Hepatocyte (in vitro differentiated cells): ENCODE measurements around the gene IKBKG. TPM values are rescaled to one million over a fixed set of nuclear protein-coding genes. Genes with fewer than 3 reads are reported as not detected.

Source experiments
- DNase-seq: peaks from one replicate; pipeline ENCODE4 v3.0.0-alpha.2; 2016; ENCODE audit warnings: low spot score
- H2AFZ ChIP-seq: fragments of 200-600 bp; sonication (generic); 2 replicates; pipeline ENCODE4 v1.6.0; 2016; ENCODE audit warnings: antibody characterized with exemption, mild to moderate bottlenecking
- H3K27ac ChIP-seq: fragments of 200-600 bp; sonication (generic); 2 replicates; pipeline ENCODE4 v1.5.1; 2016; ENCODE audit warnings: mild to moderate bottlenecking
- H3K27me3 ChIP-seq: fragments of 200-600 bp; sonication (generic); 2 replicates; pipeline ENCODE4 v1.6.1; 2016
- H3K36me3 ChIP-seq: fragments of 200-600 bp; sonication (generic); replicated peaks from 2 replicates; pipeline ENCODE4 v1.5.1; 2016; ENCODE audit warnings: low read depth; ENCODE audit not compliant: insufficient read depth
- H3K4me1 ChIP-seq: fragments of 200-600 bp; sonication (generic); 2 replicates; pipeline ENCODE4 v1.5.1; 2016; ENCODE audit warnings: mild to moderate bottlenecking, moderate library complexity; ENCODE audit not compliant: insufficient read depth
- H3K4me2 ChIP-seq: fragments of 200-600 bp; sonication (generic); 2 replicates; pipeline ENCODE4 v1.6.0; 2016
- H3K4me3 ChIP-seq: fragments of 200-600 bp; sonication (generic); 2 replicates; pipeline ENCODE4 v1.5.1; 2016; ENCODE audit warnings: mild to moderate bottlenecking
- H3K79me2 ChIP-seq: fragments of 200-600 bp; sonication (generic); 2 replicates; pipeline ENCODE4 v1.6.0; 2017; ENCODE audit warnings: mild to moderate bottlenecking
- H3K9me2 ChIP-seq: fragments of 200-600 bp; sonication (generic); replicated peaks from 2 replicates; pipeline ENCODE4 v1.6.0; 2017; ENCODE audit warnings: mild to moderate bottlenecking; ENCODE audit not compliant: insufficient read depth
- H3K9me3 ChIP-seq: fragments of 200-600 bp; sonication (generic); 2 replicates; pipeline ENCODE4 v1.5.1; 2016; ENCODE audit warnings: low read depth, mild to moderate bottlenecking
- H4K20me1 ChIP-seq: fragments of 200-600 bp; sonication (generic); 2 replicates; pipeline ENCODE4 v1.6.0; 2016; ENCODE audit warnings: mild to moderate bottlenecking; ENCODE audit not compliant: insufficient read depth, poor library complexity, severe bottlenecking
- CTCF ChIP-seq: fragments of 200-600 bp; sonication (generic); IDR thresholded peaks from 2 replicates; pipeline ENCODE4 v1.5.1; 2016; ENCODE audit warnings: antibody characterized with exemption, mild to moderate bottlenecking; ENCODE audit not compliant: poor library complexity
- EZH2 ChIP-seq: fragments of 200-600 bp; sonication (generic); IDR thresholded peaks from 2 replicates; pipeline ENCODE4 v1.6.1; 2016; ENCODE audit warnings: antibody characterized with exemption, mild to moderate bottlenecking, borderline replicate concordance
- EZH2phosphoT487 ChIP-seq: fragments of 200-600 bp; sonication (generic); IDR thresholded peaks from one replicate; pipeline ENCODE4 v1.6.1; 2018; ENCODE audit warnings: antibody characterized with exemption, mild to moderate bottlenecking, low read depth, moderate library complexity; ENCODE audit not compliant: unreplicated experiment, severe bottlenecking
- WGBS: methylation state at CpG from one replicate; pipeline ENCODE4 v1.1.6; 2016; ENCODE audit warnings: low lambda C conversion rate; ENCODE audit errors: missing lambda C conversion rate; 5-methylcytosine and 5-hydroxymethylcytosine counted together
- polyA plus RNA-seq: library from polyadenylated mRNA; unstranded; fragments of >200 nt; fragmentation: Nextera tagmentation; extraction: Ambion mirVana; gene quantifications from 2 replicates; pipeline ENCODE4 v1.2.1, GENCODE V29; 2016
- total RNA-seq: library from RNA; depleted of rRNA; stranded (reverse); fragments of >200 nt; gene quantifications from 2 replicates; pipeline ENCODE4 v1.2.3, GENCODE V29; 2014

Gene IKBKG
- total and polyA plus RNA-seq, 2 experiments from 2014 or later: 19.7 to 30.7 TPM

GRCh38 chrX:154592505-154592904, 45.1 kb downstream of the IKBKG start:
- no peaks in the 10 kb centered on the region for H3K9me2 ChIP-seq
- no peaks in the 10 kb centered on the region for H3K27me3 ChIP-seq
- H3K36me3 ChIP-seq: no peaks in the 10 kb centered on the region
- H3K9me3 ChIP-seq: no peaks in the 10 kb centered on the region
- H4K20me1 ChIP-seq: no peaks in the 10 kb centered on the region
- no peak for DNase-seq
- TF ChIP-seq EZH2: no peak
- TF ChIP-seq EZH2phosphoT487: no peak
- TF ChIP-seq CTCF: no peak
- no peaks in the 10 kb centered on the region for H3K4me1 ChIP-seq
- no peak overlapping the region for H3K4me3 ChIP-seq
- no peak overlapping the region for H2AFZ ChIP-seq
- H3K79me2 ChIP-seq: no peaks in the 10 kb centered on the region
- no peak overlapping the region for H3K27ac ChIP-seq
- 88% methylated on average over 5 of the region's 5 CpGs for WGBS
- no peak overlapping the region for H3K4me2 ChIP-seq

- 88% methylated on average over 5 of the region's 5 CpGs for WGBS
- Histone ChIP-seq H4K20me1 (no peaks in the 10 kb centered on the region), H3K79me2 (no peaks in the 10 kb centered on the region), H3K4me1 (no peaks in the 10 kb centered on the region), H3K9me2 (no peaks in the 10 kb centered on the region), H3K9me3 (no peaks in the 10 kb centered on the region), H3K4me3 (no peak overlapping the region), H3K4me2 (no peak overlapping the region), H3K27ac (no peak overlapping the region), H3K27me3 (no peaks in the 10 kb centered on the region), H2AFZ (no peak overlapping the region), H3K36me3 (no peaks in the 10 kb centered on the region)
- TF ChIP-seq EZH2: no peak
- TF ChIP-seq CTCF: no peak
- no peak for TF ChIP-seq EZH2phosphoT487
- DNase-seq: no peak
Observed at GRCh38 chrX:154593201-154593600, 45.8 kb downstream of the IKBKG start.

GRCh38 chrX:154594491-154594890, 47.1 kb downstream of the IKBKG start:
- Histone ChIP-seq H2AFZ (no peak overlapping the region), H3K4me2 (no peak overlapping the region), H4K20me1 (no peaks in the 10 kb centered on the region), H3K9me2 (no peaks in the 10 kb centered on the region), H3K27me3 (no peaks in the 10 kb centered on the region), H3K79me2 (no peaks in the 10 kb centered on the region), H3K27ac (no peak overlapping the region), H3K9me3 (no peaks in the 10 kb centered on the region), H3K4me1 (no peaks in the 10 kb centered on the region), H3K36me3 (no peaks in the 10 kb centered on the region), H3K4me3 (no peak overlapping the region)
- 60% methylated on average over 4 of the region's 4 CpGs for WGBS
- DNase-seq: no peak
- TF ChIP-seq EZH2: no peak

- Histone ChIP-seq H3K79me2 (no peaks in the 10 kb centered on the region), H3K9me2 (no peaks in the 10 kb centered on the region), H3K27me3 (no peaks in the 10 kb centered on the region), H3K4me3 (no peak overlapping the region), H3K36me3 (no peaks in the 10 kb centered on the region), H3K4me1 (no peaks in the 10 kb centered on the region), H4K20me1 (no peaks in the 10 kb centered on the region), H3K4me2 (no peak overlapping the region), H2AFZ (no peak overlapping the region), H3K9me3 (no peaks in the 10 kb centered on the region), H3K27ac (no peak overlapping the region)
- TF ChIP-seq EZH2phosphoT487 (no peak), EZH2 (no peak), CTCF (no peak)
- 71% methylated on average over 2 of the region's 2 CpGs for WGBS
- DNase-seq: no peak
Observed at GRCh38 chrX:154595559-154596249, 48.3 kb downstream of the IKBKG start.
